Measurements from ENCODE around the gene MDK. TPM values are rescaled to one million over a fixed set of nuclear protein-coding genes. Genes with fewer than 3 reads are reported as not detected.
A peak's percentile ranks its signal among the peaks of the same experiment; 100 is the strongest.

Gene MDK
- total and polyA plus RNA-seq, 2 of the 4 experiments (the other 2 are of a cell fraction), result 25.8 to 377 TPM

DNA sequence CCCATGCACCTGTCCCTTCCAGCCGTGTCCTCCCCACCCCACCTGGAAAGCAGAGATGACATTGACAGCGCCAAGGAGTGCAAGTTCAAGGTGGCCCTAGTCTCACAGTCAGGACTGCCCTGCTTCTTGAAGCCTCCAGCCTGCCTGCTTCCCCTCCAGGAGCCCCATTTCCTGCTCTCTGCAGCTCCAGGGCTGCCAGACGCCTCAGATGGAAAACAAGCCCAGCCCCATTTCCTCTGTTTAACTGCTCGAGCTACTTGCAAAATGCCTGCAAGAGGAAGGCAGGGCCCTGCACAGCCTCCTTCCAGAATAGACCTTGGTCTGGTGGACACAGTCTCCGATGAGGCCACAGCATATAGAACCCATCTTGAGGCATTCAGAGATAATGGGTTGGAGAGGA, 39.2 kb upstream of the MDK start:
- no peak overlapping the region for H3K4me3 ChIP-seq (ENCODE audit: insufficient read depth, low read depth, low read length)
- H3K4me1 ChIP-seq (ENCODE audit: control insufficient read depth, insufficient read depth, low read length), result peaks cover 12% of the 10 kb centered on the region
- ChIA-PET POLR2A (ENCODE audit: unreplicated experiment) (no interaction called here), CTCF (no interaction called here)
- peak overlapping the region; percentile 39 for H2AK9ac ChIP-seq (replicated peaks; ENCODE audit: low read depth, low read length, poor library complexity)
- no peak overlapping the region for H3K23ac ChIP-seq (ENCODE audit: low read depth, low read length)
- no peak for TF ChIP-seq POLR2A (IDR thresholded peaks at IDR 0.05; ENCODE audit: low read depth, low read length)
- TF ChIP-seq, protein P1, sequence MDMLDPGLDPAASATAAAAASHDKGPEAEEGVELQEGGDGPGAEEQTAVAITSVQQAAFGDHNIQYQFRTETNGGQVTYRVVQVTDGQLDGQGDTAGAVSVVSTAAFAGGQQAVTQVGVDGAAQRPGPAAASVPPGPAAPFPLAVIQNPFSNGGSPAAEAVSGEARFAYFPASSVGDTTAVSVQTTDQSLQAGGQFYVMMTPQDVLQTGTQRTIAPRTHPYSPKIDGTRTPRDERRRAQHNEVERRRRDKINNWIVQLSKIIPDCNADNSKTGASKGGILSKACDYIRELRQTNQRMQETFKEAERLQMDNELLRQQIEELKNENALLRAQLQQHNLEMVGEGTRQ (IDR thresholded peaks at IDR 0.05; ENCODE audit: low read depth, low read length), result no peak
- TF ChIP-seq RFX5 (IDR thresholded peaks at IDR 0.05; ENCODE audit: low read depth, low read length), result no peak
- no peak for TF ChIP-seq MXI1 (IDR thresholded peaks at IDR 0.05; ENCODE audit: borderline replicate concordance, low read depth, low read length)
- no peak for TF ChIP-seq RAD21 (IDR thresholded peaks at IDR 0.05; ENCODE audit: low read length)
- TF ChIP-seq CEBPB (IDR thresholded peaks at IDR 0.05; ENCODE audit: low read depth, low read length), result no peak
- TF ChIP-seq RCOR1 (IDR thresholded peaks at IDR 0.05; ENCODE audit: insufficient replicate concordance, low read length), result no peak
- TF ChIP-seq BHLHE40 (IDR thresholded peaks at IDR 0.05; ENCODE audit: low read depth, low read length), result no peak
- no peak for TF ChIP-seq SMC3 (IDR thresholded peaks at IDR 0.05; ENCODE audit: low read depth, low read length)
- TF ChIP-seq FOS (IDR thresholded peaks at IDR 0.05; ENCODE audit: low read depth, low read length), result no peak
- TF ChIP-seq CHD1 (IDR thresholded peaks at IDR 0.05; ENCODE audit: low read depth, low read length), result no peak
- TF ChIP-seq MAZ (IDR thresholded peaks at IDR 0.05; ENCODE audit: borderline replicate concordance, low read depth, low read length), result no peak
- TF ChIP-seq, protein P2, sequence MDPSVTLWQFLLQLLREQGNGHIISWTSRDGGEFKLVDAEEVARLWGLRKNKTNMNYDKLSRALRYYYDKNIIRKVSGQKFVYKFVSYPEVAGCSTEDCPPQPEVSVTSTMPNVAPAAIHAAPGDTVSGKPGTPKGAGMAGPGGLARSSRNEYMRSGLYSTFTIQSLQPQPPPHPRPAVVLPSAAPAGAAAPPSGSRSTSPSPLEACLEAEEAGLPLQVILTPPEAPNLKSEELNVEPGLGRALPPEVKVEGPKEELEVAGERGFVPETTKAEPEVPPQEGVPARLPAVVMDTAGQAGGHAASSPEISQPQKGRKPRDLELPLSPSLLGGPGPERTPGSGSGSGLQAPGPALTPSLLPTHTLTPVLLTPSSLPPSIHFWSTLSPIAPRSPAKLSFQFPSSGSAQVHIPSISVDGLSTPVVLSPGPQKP (IDR thresholded peaks at IDR 0.05; ENCODE audit: borderline replicate concordance, low read depth, low read length), result no peak
- dilution Hi-C loops (cut with HindIII; ENCODE audit: low sequenced_read_pairs, unreplicated experiment), result no loop called here
- no peak overlapping the region for H4K91ac ChIP-seq (ENCODE audit: insufficient read depth, low read depth, low read length)
- H3K4me2 ChIP-seq (ENCODE audit: low read depth, low read length), result no peak overlapping the region
- no peak overlapping the region for H3K4ac ChIP-seq (ENCODE audit: low read depth, low read length)
- in situ Hi-C loops (cut with MboI; ENCODE audit: low sequenced_read_pairs), result no loop called here
- H2BK15ac ChIP-seq (ENCODE audit: low read depth, low read length), result no peak overlapping the region
- H4K8ac ChIP-seq (ENCODE audit: low read depth in 2 of 2, low read length in 2 of 2), result no peak overlapping the region
- ATAC-seq (ENCODE audit: low read depth) (no peak), DNase-seq (no peak)
- no peak overlapping the region for H3K27ac ChIP-seq (ENCODE audit: insufficient read depth, low read length)
- no peak overlapping the region for H3K9ac ChIP-seq (ENCODE audit: low read depth, low read length)
- intact Hi-C loops (cut with micrococcal nuclease), result no loop called here
- H3K9me1 ChIP-seq (ENCODE audit: insufficient read depth, low read length), result peaks cover 9% of the 10 kb centered on the region
- no peak overlapping the region for H2AK5ac ChIP-seq (ENCODE audit: low read depth, low read length)
- H4K5ac ChIP-seq (ENCODE audit: low read depth, low read length), result no peak overlapping the region
- no peaks in the 10 kb centered on the region for H3K36me3 ChIP-seq (ENCODE audit: control insufficient read depth, insufficient read depth, low read length)
- H3K56ac ChIP-seq (ENCODE audit: extremely low read depth, insufficient read depth, low read length), result no peak overlapping the region
- no CpG with 5 or more reads among the region's 5 CpGs for WGBS, 2 experiments (ENCODE audit: extremely low coverage in 2 of 2, insufficient read length in 1 of 2)
- H4K20me1 ChIP-seq (ENCODE audit: insufficient read depth, low read length), result no peaks in the 10 kb centered on the region
- H3K79me1 ChIP-seq (ENCODE audit: low read depth in 1 of 2, low read length in 2 of 2), result peaks cover 0 to 5% of the 10 kb centered on the region in 2 experiments; a peak in 1 of 4 replicates
- H3K27me3 ChIP-seq (ENCODE audit: control insufficient read depth, insufficient read depth, low read length), result peaks cover 11% of the 10 kb centered on the region; the same call in 1 of the 2 replicates
- H2BK20ac ChIP-seq (ENCODE audit: low read depth, low read length), result no peak overlapping the region
- H2BK120ac ChIP-seq (ENCODE audit: low read depth, low read length), result no peak overlapping the region
- no peak overlapping the region for H3K14ac ChIP-seq (replicated peaks; ENCODE audit: low read depth, low read length)
- BruUV-seq (replicated peaks), result no TSS peak
- no peak overlapping the region for H3K18ac ChIP-seq (ENCODE audit: low read depth, low read length)
- no peak overlapping the region for H2BK5ac ChIP-seq (ENCODE audit: low read depth, low read length, poor library complexity, severe bottlenecking)
- peak overlapping the region; percentile 39 for H2AFZ ChIP-seq (replicated peaks; ENCODE audit: low read length, poor library complexity)
- H3K9me3 ChIP-seq (ENCODE audit: control insufficient read depth, insufficient read depth, low read length), result no peaks in the 10 kb centered on the region

Measured in IMR-90 (cell line).